Measurements from ENCODE around the gene QSOX1.

QSOX1 gene

DNA sequence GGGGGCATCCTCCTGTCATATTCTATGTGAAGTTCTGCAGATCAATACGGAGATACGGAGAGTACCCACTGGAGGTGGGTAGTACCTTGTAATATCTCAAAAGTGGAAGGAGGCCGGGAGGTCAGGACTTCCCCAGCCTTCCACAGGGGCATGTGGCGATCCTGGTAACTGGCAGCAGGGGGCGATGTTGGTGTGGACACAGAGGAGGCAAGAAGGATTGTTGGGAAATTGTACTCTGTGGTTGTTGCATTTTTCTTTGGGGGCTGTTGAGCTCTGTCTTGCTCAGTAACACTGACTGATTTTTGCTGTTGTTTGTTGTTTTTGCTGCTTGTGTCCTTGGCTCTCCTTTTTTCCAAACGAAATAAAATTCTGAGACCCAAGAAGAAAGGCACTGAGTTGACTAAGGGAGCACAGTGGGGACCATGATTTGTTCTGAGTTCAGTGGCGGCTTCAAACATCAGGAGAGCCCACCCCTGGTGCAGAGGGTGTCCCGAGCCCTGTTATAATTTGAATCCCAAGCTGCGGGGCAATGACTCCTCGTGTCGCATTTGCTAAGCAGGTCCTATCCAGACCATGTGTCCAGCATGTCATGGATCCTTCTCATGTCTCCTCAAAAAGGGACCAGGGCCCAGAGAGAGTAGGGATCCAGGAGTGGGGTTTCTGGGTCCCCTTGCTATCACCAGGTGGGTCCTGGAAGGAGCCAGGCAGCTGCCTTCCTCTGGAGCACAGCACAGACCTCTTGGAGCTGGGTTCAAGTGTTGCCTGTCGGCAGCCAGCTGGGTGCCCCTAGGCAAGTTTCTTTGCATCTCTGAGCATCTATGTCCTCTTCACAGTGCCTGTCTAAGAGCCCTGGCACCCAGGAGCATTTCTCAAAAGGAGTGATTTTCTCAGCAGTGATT lies 98.2 kb downstream of the QSOX1 start:
- peak; percentile 16 for DNase-seq

Measured in NCI-H774 (cell line).